Heart left ventricle (tissue), 13 donors: ENCODE measurements around the gene OCSTAMP.

Source experiments
- POLR2A ChIP-seq, 2 donors: fragments of 450-650 bp; IDR thresholded peaks; one replicate each; pipeline ENCODE4 v1.6.1; 2017; ENCODE audit warnings: antibody characterized with exemption in 2 of 2, mild to moderate bottlenecking in 2 of 2, moderate library complexity in 2 of 2
- TF ChIP-seq, protein P1 (sequence below), 12 donors: fragments of 200-600 bp; sonication (generic) in 4 of 12; IDR thresholded peaks; one replicate each; pipeline versions ENCODE4 v1.5.0 to v1.8.0; 2018 to 2022; ENCODE audit warnings: antibody characterized with exemption in 12 of 12, mild to moderate bottlenecking in 5 of 12
- donor health status: ischemic (EF 13 %, LVEDD 7.1; RV severe dilation, severe dysfunction).
- donor health status: DM: no; HTN: yes; CAD: no.
- donor health status: DM: no; HTN: no; CAD: no.
- donor health status: ischemic (EF 25% LVEDD 6.9; RV normal size, moderate dysfunction).
- donor health status: ischemic (EF 25% LVEDD 5.7; RV mildly dilated, moderate dysfunction).
- donor health status: ischemic (EF 35%, LVEDD 5.7; RV mildly dilated, moderate dysfunction).
- donor health status: nonischemic (EF 11% LVEDD 7.7; RV severe dilation, severe dysfunction).
- donor health status: DM: yes; HTN: yes; CAD: no.
- donor health status: PGD.
- donor health status: ischemic (EF 29% LVEDD 5.4; RV normal size, mild dysfunction).
- donor health status: nonischemic (EF 23%, LVEDD 6.1; RV moderate dilation, normal function).

DNA sequence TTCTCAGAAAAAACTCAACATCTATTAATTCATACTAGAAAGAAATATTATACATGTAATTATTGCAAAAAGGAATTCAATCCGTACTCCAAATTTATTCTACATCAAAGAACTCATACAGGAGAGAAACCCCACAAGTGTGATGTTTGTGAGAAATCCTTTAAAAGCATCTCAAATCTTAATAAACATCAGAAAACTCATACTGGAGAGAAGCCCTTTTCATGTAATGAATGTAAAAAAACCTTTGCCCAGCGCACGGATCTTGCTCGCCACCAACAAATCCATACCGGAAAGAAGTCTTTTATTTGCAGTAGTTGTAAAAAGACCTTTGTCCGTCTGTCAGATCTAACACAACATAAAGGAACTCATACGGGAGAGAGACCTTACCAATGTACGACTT lies 59.1 kb downstream of the OCSTAMP start:
- no peak for TF ChIP-seq POLR2A (IDR thresholded peaks at IDR 0.05)
- TF ChIP-seq, protein P1, sequence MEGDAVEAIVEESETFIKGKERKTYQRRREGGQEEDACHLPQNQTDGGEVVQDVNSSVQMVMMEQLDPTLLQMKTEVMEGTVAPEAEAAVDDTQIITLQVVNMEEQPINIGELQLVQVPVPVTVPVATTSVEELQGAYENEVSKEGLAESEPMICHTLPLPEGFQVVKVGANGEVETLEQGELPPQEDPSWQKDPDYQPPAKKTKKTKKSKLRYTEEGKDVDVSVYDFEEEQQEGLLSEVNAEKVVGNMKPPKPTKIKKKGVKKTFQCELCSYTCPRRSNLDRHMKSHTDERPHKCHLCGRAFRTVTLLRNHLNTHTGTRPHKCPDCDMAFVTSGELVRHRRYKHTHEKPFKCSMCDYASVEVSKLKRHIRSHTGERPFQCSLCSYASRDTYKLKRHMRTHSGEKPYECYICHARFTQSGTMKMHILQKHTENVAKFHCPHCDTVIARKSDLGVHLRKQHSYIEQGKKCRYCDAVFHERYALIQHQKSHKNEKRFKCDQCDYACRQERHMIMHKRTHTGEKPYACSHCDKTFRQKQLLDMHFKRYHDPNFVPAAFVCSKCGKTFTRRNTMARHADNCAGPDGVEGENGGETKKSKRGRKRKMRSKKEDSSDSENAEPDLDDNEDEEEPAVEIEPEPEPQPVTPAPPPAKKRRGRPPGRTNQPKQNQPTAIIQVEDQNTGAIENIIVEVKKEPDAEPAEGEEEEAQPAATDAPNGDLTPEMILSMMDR (IDR thresholded peaks at IDR 0.05), result no peak
